ENCODE data around the gene CPXM2.

CPXM2 gene

GRCh38 chr10:123847686-123848432, 43.7 kb downstream of the CPXM2 start:
- no peaks in the 10 kb centered on the region for H3K9me2 ChIP-seq (replicated peaks; ENCODE audit: insufficient read depth, low read length)
- H3K4me2 ChIP-seq (ENCODE audit: low read depth, low read length, poor library complexity, severe bottlenecking) = no peak overlapping the region

GRCh38 chr10:123843835-123844234, 47.8 kb downstream of the CPXM2 start:
- H3K4me3 ChIP-seq (ENCODE audit: insufficient read depth, low read length, poor library complexity, severe bottlenecking) = no peak overlapping the region
- TF ChIP-seq EZH2phosphoT487 (conservative IDR thresholded peaks at IDR 0.05; ENCODE audit: low read length) (no peak), CTCF (IDR thresholded peaks at IDR 0.05; ENCODE audit: insufficient read depth, low read length, poor library complexity, severe bottlenecking) (no peak)
- no peaks in the 10 kb centered on the region for H3K36me3 ChIP-seq (ENCODE audit: low read length)
- no peak overlapping the region for H3K9ac ChIP-seq (ENCODE audit: low read length)
- H4K20me1 ChIP-seq (ENCODE audit: low read depth, low read length) = no peaks in the 10 kb centered on the region
- H2AFZ ChIP-seq (ENCODE audit: low read depth, low read length, severe bottlenecking) = no peak overlapping the region
- no peaks in the 10 kb centered on the region for H3K9me2 ChIP-seq (replicated peaks; ENCODE audit: insufficient read depth, low read length)
- H3K27me3 ChIP-seq (ENCODE audit: low read length) = no peaks in the 10 kb centered on the region
- H3K9me3 ChIP-seq (ENCODE audit: insufficient read depth, low read length) = no peaks in the 10 kb centered on the region
- no peaks in the 10 kb centered on the region for H3F3A ChIP-seq (ENCODE audit: insufficient read depth)
- no peaks in the 10 kb centered on the region for H3K79me2 ChIP-seq (ENCODE audit: insufficient read depth, low read length)
- no peak overlapping the region for H3K4me2 ChIP-seq (ENCODE audit: low read depth, low read length, poor library complexity, severe bottlenecking)
- H3K27ac ChIP-seq (ENCODE audit: low read depth, low read length) = no peak overlapping the region

More at GRCh38 chr10:123847686-123848432, 43.7 kb downstream of the CPXM2 start:
- Histone ChIP-seq H3K9ac (ENCODE audit: low read length) (no peak overlapping the region), H2AFZ (ENCODE audit: low read depth, low read length, severe bottlenecking) (no peak overlapping the region), H3K4me3 (ENCODE audit: insufficient read depth, low read length, poor library complexity, severe bottlenecking) (no peak overlapping the region), H3K27me3 (ENCODE audit: low read length) (no peaks in the 10 kb centered on the region), H3F3A (ENCODE audit: insufficient read depth) (no peaks in the 10 kb centered on the region), H3K79me2 (ENCODE audit: insufficient read depth, low read length) (no peaks in the 10 kb centered on the region), H3K27ac (ENCODE audit: low read depth, low read length) (no peak overlapping the region), H4K20me1 (ENCODE audit: low read depth, low read length) (no peaks in the 10 kb centered on the region), H3K9me3 (ENCODE audit: insufficient read depth, low read length) (no peaks in the 10 kb centered on the region), H3K36me3 (ENCODE audit: low read length) (no peaks in the 10 kb centered on the region)
- TF ChIP-seq CTCF (IDR thresholded peaks at IDR 0.05; ENCODE audit: insufficient read depth, low read length, poor library complexity, severe bottlenecking) = no peak
- TF ChIP-seq EZH2phosphoT487 (conservative IDR thresholded peaks at IDR 0.05; ENCODE audit: low read length) = no peak

GRCh38 chr10:123842692-123843385, 48.8 kb downstream of the CPXM2 start:
- TF ChIP-seq EZH2phosphoT487 (conservative IDR thresholded peaks at IDR 0.05; ENCODE audit: low read length) = no peak
- H3K4me3 ChIP-seq (ENCODE audit: insufficient read depth, low read length, poor library complexity, severe bottlenecking) = no peak overlapping the region
- H3K36me3 ChIP-seq (ENCODE audit: low read length) = no peaks in the 10 kb centered on the region
- H3K27me3 ChIP-seq (ENCODE audit: low read length) = no peaks in the 10 kb centered on the region
- no peaks in the 10 kb centered on the region for H3F3A ChIP-seq (ENCODE audit: insufficient read depth)
- no peak overlapping the region for H2AFZ ChIP-seq (ENCODE audit: low read depth, low read length, severe bottlenecking)
- no peak overlapping the region for H3K27ac ChIP-seq (ENCODE audit: low read depth, low read length)
- H4K20me1 ChIP-seq (ENCODE audit: low read depth, low read length) = no peaks in the 10 kb centered on the region
- H3K79me2 ChIP-seq (ENCODE audit: insufficient read depth, low read length) = no peaks in the 10 kb centered on the region
- no peaks in the 10 kb centered on the region for H3K9me2 ChIP-seq (replicated peaks; ENCODE audit: insufficient read depth, low read length)
- H3K9me3 ChIP-seq (ENCODE audit: insufficient read depth, low read length) = no peaks in the 10 kb centered on the region
- H3K4me2 ChIP-seq (ENCODE audit: low read depth, low read length, poor library complexity, severe bottlenecking) = no peak overlapping the region
- H3K9ac ChIP-seq (ENCODE audit: low read length) = no peak overlapping the region

- H3K9ac ChIP-seq (ENCODE audit: low read length) = no peak overlapping the region
- TF ChIP-seq CTCF (IDR thresholded peaks at IDR 0.05; ENCODE audit: insufficient read depth, low read length, poor library complexity, severe bottlenecking) (no peak), EZH2phosphoT487 (conservative IDR thresholded peaks at IDR 0.05; ENCODE audit: low read length) (no peak)
- H3K27me3 ChIP-seq (ENCODE audit: low read length) = no peaks in the 10 kb centered on the region
- no peaks in the 10 kb centered on the region for H3K79me2 ChIP-seq (ENCODE audit: insufficient read depth, low read length)
- H3K4me3 ChIP-seq (ENCODE audit: insufficient read depth, low read length, poor library complexity, severe bottlenecking) = no peak overlapping the region
- no peaks in the 10 kb centered on the region for H3K36me3 ChIP-seq (ENCODE audit: low read length)
- H3K9me3 ChIP-seq (ENCODE audit: insufficient read depth, low read length) = no peaks in the 10 kb centered on the region
- no peaks in the 10 kb centered on the region for H4K20me1 ChIP-seq (ENCODE audit: low read depth, low read length)
- H3K9me2 ChIP-seq (replicated peaks; ENCODE audit: insufficient read depth, low read length) = no peaks in the 10 kb centered on the region
- H2AFZ ChIP-seq (ENCODE audit: low read depth, low read length, severe bottlenecking) = no peak overlapping the region
- no peaks in the 10 kb centered on the region for H3F3A ChIP-seq (ENCODE audit: insufficient read depth)
- H3K4me2 ChIP-seq (ENCODE audit: low read depth, low read length, poor library complexity, severe bottlenecking) = no peak overlapping the region
- H3K27ac ChIP-seq (ENCODE audit: low read depth, low read length) = no peak overlapping the region
Measured at GRCh38 chr10:123841560-123841959, 50.0 kb downstream of the CPXM2 start.

All from SU-DHL-6 (cell line).